CD14-positive monocyte (primary cell): ENCODE results near the gene UNC5A. TPM values are rescaled to one million over a fixed set of nuclear protein-coding genes. Genes with fewer than 3 reads are reported as not detected.

Experiments used
- DNase-seq, 3 donors: peaks; one replicate each; pipeline ENCODE4 v3.0.0-alpha.2; 2011 to 2022
- H2AFZ ChIP-seq: 2 replicates; pipeline ENCODE4 v1.6.0; 2012; ENCODE audit warnings: mild to moderate bottlenecking, low read depth, low read length, inconsistent platforms; ENCODE audit not compliant: insufficient read depth, poor library complexity, severe bottlenecking
- H3K27ac ChIP-seq, 2 donors: 1 replicate in 1 of 2; 2 replicates in 1 of 2; pipeline ENCODE4 v1.5.1; 2012 to 2013; ENCODE audit warnings: low read length in 2 of 2, control low read depth in 1 of 2, inconsistent platforms in 1 of 2, low read depth in 1 of 2, mild to moderate bottlenecking in 1 of 2
- H3K27me3 ChIP-seq, 2 donors: one replicate each; pipeline versions ENCODE4 v1.6.0 to v1.6.1; 2011 to 2013; ENCODE audit warnings: low read length in 2 of 2; ENCODE audit not compliant: control insufficient read depth in 2 of 2, insufficient read depth in 2 of 2
- H3K36me3 ChIP-seq, 2 donors: replicated peaks in 1 of 2; 1 replicate in 1 of 2; 2 replicates in 1 of 2; pipeline versions ENCODE4 v1.5.1 to v1.6.1; 2012 to 2013; ENCODE audit warnings: low read length in 2 of 2, control low read depth in 1 of 2, inconsistent platforms in 1 of 2, mild to moderate bottlenecking in 1 of 2; ENCODE audit not compliant: insufficient read depth in 2 of 2, control insufficient read depth in 1 of 2
- H3K4me1 ChIP-seq, 2 donors: 1 replicate in 1 of 2; 2 replicates in 1 of 2; pipeline versions ENCODE4 v1.5.1 to v1.6.1; 2012 to 2013; ENCODE audit warnings: low read length in 2 of 2, control low read depth in 1 of 2, inconsistent platforms in 1 of 2, mild to moderate bottlenecking in 1 of 2, moderate library complexity in 1 of 2; ENCODE audit not compliant: insufficient read depth in 2 of 2, control insufficient read depth in 1 of 2
- H3K4me2 ChIP-seq: replicated peaks from 2 replicates; pipeline ENCODE3; 2012; ENCODE audit warnings: low read length, moderate library complexity, mild to moderate bottlenecking; ENCODE audit not compliant: poor library complexity, severe bottlenecking; ENCODE audit errors: extremely low read depth
- H3K4me3 ChIP-seq, 3 experiments: fragments of 200-600 bp in 1 of 3; sonication (generic) in 1 of 3; replicated peaks in 1 of 3; 1 replicate in 2 of 3; 2 replicates in 1 of 3; pipeline ENCODE4 v1.5.1; 2011 to 2013; ENCODE audit warnings: low read length in 3 of 3, mild to moderate bottlenecking in 3 of 3, control low read depth in 2 of 3, low read depth in 2 of 3, inconsistent platforms in 1 of 3, moderate library complexity in 1 of 3
- H3K79me2 ChIP-seq: 2 replicates; pipeline ENCODE4 v1.6.0; 2012; ENCODE audit warnings: mild to moderate bottlenecking, control low read depth, inconsistent platforms, low read length, moderate library complexity; ENCODE audit not compliant: insufficient read depth
- H3K9ac ChIP-seq: 2 replicates; pipeline ENCODE4 v1.6.0; 2017; ENCODE audit warnings: low read length, mild to moderate bottlenecking; ENCODE audit not compliant: insufficient read depth, poor library complexity, severe bottlenecking
- H3K9me3 ChIP-seq, 2 donors: replicated peaks in 1 of 2; 1 replicate in 1 of 2; 2 replicates in 1 of 2; pipeline versions ENCODE4 v1.5.1 to v1.6.1; 2012 to 2013; ENCODE audit warnings: low read length in 2 of 2, control low read depth in 1 of 2; ENCODE audit not compliant: control insufficient read depth in 1 of 2, insufficient read depth in 1 of 2
- H4K20me1 ChIP-seq: 2 replicates; pipeline ENCODE4 v1.6.0; 2012; ENCODE audit warnings: mild to moderate bottlenecking, low read length, control low read depth, moderate library complexity; ENCODE audit not compliant: insufficient read depth
- H3K27ac Mint-ChIP-seq, 7 donors: one replicate each; pipeline ENCODE4 v1.8.0; 2020; ENCODE audit warnings: mild to moderate bottlenecking in 7 of 7, mixed read lengths in 7 of 7, moderate library complexity in 6 of 7, inconsistent platforms in 2 of 7
- H3K27me3 Mint-ChIP-seq, 3 donors: one replicate each; pipeline ENCODE4 v1.8.0; 2021 to 2022; ENCODE audit warnings: low read depth in 3 of 3, mild to moderate bottlenecking in 3 of 3, mixed read lengths in 3 of 3, moderate library complexity in 3 of 3, inconsistent platforms in 1 of 3
- H3K36me3 Mint-ChIP-seq, 2 donors: one replicate each; pipeline ENCODE4 v1.8.0; 2020; ENCODE audit warnings: mixed read lengths in 2 of 2, inconsistent platforms in 1 of 2, mild to moderate bottlenecking in 1 of 2
- H3K4me1 Mint-ChIP-seq: one replicate; pipeline ENCODE4 v1.8.0; 2020; ENCODE audit warnings: mild to moderate bottlenecking, mixed read lengths
- H3K4me3 Mint-ChIP-seq, 2 donors: one replicate each; pipeline ENCODE4 v1.8.0; 2020; ENCODE audit warnings: mild to moderate bottlenecking in 2 of 2, mixed read lengths in 2 of 2, moderate library complexity in 1 of 2
- H3K9me3 Mint-ChIP-seq, 7 donors: one replicate each; pipeline ENCODE4 v1.8.0; 2020 to 2022; ENCODE audit warnings: mixed read lengths in 7 of 7, mild to moderate bottlenecking in 6 of 7, moderate library complexity in 6 of 7, inconsistent platforms in 2 of 7
- CTCF ChIP-seq: fragments of 200-600 bp; IDR thresholded peaks from one replicate; pipeline ENCODE4 v1.8.0; 2022; ENCODE audit warnings: antibody characterized with exemption, mild to moderate bottlenecking
- WGBS: methylation state at CpG from one replicate; pipeline ENCODE4 v1.1.5; 2013; ENCODE audit warnings: missing lambda C conversion rate; ENCODE audit not compliant: insufficient coverage; 5-methylcytosine and 5-hydroxymethylcytosine counted together
- intact Hi-C, 2 donors: fragments of 100-400 bp; cut with micrococcal nuclease; formaldehyde crosslinking; loops; one replicate each; pipeline versions ENCODE4 v1.15.0 to v1.15.1; 2023
- polyA plus RNA-seq, 3 donors: library from polyadenylated mRNA; depleted of rRNA in 1 of 3; unstranded in 2 of 3; stranded (reverse) in 1 of 3; fragments of 300-500 nt in 2 of 3; fragments of >200 nt in 1 of 3; fragmentation: Illumina TruSeq in 2 of 3; gene quantifications; 1 replicate in 2 of 3; 2 replicates in 1 of 3; pipeline ENCODE4 v1.2.3, GENCODE V29; 2012 to 2021

The UNC5A gene
- polyA plus RNA-seq, 3 donors: 0.03 to 0.07 TPM; not detected in 1

GRCh38 chr5:176792655-176793342 lies 17.6 kb upstream of the UNC5A start:
- H3K27me3 Mint-ChIP-seq: peaks cover 29 to 57% (median 33%) of the 10 kb centered on the region in 3 donors
- Histone ChIP-seq H3K9me3 (no peaks in the 10 kb centered on the region), H3K4me2 (no peak overlapping the region), H3K27me3 (peaks cover 0 to 29% of the 10 kb centered on the region in 2 donors), H3K27ac (no peak overlapping the region), H3K4me3 (no peak overlapping the region), H2AFZ (no peak overlapping the region), H3K79me2 (no peaks in the 10 kb centered on the region), H3K36me3 (no peaks in the 10 kb centered on the region), H3K4me1 (no peaks in the 10 kb centered on the region), H4K20me1 (no peaks in the 10 kb centered on the region), H3K9ac (no peak overlapping the region)
- DNase-seq: no peak
- no peaks in the 10 kb centered on the region for H3K36me3 Mint-ChIP-seq
- no peaks in the 10 kb centered on the region for H3K4me1 Mint-ChIP-seq
- intact Hi-C loops: no loop called here
- H3K4me3 Mint-ChIP-seq: no peak overlapping the region
- H3K9me3 Mint-ChIP-seq: no peaks in the 10 kb centered on the region
- 73% methylated on average over 17 of the region's 18 CpGs for WGBS
- no peak for TF ChIP-seq CTCF
- H3K27ac Mint-ChIP-seq: no peak overlapping the region

DNA sequence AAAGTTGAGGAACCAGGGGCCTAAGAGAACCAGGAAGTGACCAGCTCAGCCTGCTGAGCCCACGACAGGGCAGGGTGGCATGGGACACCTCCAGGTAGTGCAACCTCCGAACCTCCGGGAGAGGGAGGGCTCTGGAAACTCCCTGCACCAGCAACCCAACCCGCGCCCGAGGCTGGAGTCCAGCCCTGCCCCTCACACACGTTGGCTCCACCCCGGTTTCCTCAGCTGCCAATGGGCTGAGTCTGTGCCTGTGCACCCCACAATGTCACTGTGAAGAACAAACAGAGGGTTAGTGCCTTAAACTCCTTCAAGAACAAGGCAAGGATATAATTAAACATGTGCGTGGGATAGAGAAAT lies 17.0 kb upstream of the UNC5A start:
- peaks cover 30 to 59% (median 34%) of the 10 kb centered on the region in 3 donors for H3K27me3 Mint-ChIP-seq

More for the DNA sequence above, 17.0 kb upstream of the UNC5A start:
- Histone ChIP-seq H3K9ac (no peak overlapping the region), H3K9me3 (no peaks in the 10 kb centered on the region), H3K79me2 (no peaks in the 10 kb centered on the region), H3K4me3 (no peak overlapping the region), H3K4me1 (no peaks in the 10 kb centered on the region), H3K36me3 (no peaks in the 10 kb centered on the region), H3K4me2 (no peak overlapping the region), H4K20me1 (no peaks in the 10 kb centered on the region), H2AFZ (no peak overlapping the region), H3K27ac (no peak overlapping the region), H3K27me3 (peaks cover 0 to 24% of the 10 kb centered on the region in 2 donors)
- Mint-ChIP-seq H3K36me3 (no peaks in the 10 kb centered on the region), H3K4me1 (no peaks in the 10 kb centered on the region), H3K4me3 (no peak overlapping the region), H3K9me3 (no peaks in the 10 kb centered on the region), H3K27ac (no peak overlapping the region)
- 65% methylated on average over 5 of the region's 9 CpGs for WGBS
- no peak for DNase-seq
- intact Hi-C loops: no loop called here
- no peak for TF ChIP-seq CTCF
